Measurements from ENCODE around the gene PML.
"Not testable (repeated sequence)": the region's sequence is repeated elsewhere in the genome, so short reads cannot be mapped to it uniquely, and the experiment has no call there.

PML gene

DNA sequence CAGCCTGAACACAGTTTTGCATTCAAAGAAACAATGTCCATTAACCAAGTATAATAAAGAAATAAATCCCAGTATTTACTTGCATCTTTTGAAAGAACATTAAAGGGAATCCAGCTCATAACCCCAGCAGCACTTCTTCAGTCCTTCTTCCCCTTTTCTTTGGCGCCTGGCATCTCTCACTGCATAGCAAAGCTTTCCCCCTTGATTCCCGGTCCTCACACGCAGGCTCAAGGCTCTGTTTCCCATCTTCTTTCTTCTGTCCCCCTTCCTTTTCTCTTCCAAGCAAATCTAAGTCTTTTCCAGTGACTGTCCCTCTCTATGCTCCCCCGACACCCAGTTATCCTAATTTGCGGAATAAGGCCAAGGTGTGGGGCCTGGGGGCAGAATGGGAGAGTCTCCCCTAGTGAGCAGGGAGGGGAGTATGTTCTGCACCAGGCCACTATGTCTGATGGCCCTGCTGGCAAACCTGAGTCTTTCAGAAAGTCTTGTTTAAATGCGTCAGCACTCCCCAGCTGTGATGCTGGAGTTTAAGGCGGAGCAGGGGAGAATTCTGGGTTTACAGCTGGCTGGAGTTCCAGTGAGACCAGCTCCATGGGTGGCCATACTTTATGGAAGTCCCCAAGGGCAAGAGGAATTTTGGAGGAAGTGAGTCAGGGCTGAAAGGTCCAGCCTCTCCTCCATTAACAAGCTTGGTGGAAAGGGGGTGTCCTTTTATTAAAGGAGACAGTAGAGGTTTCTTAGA, 45.8 kb downstream of the PML start:
- no peak for DNase-seq (ENCODE audit: low read depth in 3 of 3)

GRCh38 chr15:74041311-74041756, 46.8 kb downstream of the PML start:
- no peak for DNase-seq (ENCODE audit: low read depth in 3 of 3)

GRCh38 chr15:74041777-74042435, 47.4 kb downstream of the PML start:
- DNase-seq (ENCODE audit: low read depth in 3 of 3), result no peak

DNA sequence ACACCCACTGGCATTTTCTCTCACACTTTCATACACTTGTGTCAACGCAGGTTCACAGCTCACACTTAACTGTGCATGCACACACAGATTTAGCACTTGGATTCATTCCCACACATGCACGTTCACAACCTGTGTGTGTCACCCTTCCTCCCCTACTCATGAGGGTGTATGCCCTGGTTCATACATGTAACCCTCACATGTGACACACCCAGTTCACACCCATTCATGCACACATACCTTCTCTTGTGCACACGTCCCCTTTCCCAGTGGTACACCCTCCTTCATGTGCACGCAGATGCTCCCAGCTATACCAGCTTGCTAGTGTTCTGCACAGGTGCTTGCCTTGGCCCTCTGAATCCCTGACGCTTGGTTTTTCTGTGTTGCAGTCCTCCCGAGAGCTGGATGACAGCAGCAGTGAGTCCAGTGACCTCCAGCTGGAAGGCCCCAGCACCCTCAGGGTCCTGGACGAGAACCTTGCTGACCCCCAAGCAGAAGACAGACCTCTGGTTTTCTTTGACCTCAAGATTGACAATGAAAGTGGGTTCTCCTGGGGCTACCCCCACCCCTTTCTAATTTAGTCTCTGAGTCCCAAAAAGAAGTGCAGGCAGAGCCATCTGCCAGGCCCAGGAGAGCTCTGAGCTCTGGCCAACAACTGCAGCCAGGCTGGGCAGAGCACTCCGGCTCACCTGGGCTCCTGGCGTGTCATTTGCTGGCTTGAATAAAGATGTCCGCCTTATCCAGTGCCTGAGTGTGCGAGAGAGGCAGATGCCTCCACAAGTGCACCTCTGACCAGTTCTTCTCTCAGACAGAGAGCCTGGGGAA, 48.3 kb downstream of the PML start:
- DNase-seq (ENCODE audit: low read depth in 3 of 3), result no peak

DNA sequence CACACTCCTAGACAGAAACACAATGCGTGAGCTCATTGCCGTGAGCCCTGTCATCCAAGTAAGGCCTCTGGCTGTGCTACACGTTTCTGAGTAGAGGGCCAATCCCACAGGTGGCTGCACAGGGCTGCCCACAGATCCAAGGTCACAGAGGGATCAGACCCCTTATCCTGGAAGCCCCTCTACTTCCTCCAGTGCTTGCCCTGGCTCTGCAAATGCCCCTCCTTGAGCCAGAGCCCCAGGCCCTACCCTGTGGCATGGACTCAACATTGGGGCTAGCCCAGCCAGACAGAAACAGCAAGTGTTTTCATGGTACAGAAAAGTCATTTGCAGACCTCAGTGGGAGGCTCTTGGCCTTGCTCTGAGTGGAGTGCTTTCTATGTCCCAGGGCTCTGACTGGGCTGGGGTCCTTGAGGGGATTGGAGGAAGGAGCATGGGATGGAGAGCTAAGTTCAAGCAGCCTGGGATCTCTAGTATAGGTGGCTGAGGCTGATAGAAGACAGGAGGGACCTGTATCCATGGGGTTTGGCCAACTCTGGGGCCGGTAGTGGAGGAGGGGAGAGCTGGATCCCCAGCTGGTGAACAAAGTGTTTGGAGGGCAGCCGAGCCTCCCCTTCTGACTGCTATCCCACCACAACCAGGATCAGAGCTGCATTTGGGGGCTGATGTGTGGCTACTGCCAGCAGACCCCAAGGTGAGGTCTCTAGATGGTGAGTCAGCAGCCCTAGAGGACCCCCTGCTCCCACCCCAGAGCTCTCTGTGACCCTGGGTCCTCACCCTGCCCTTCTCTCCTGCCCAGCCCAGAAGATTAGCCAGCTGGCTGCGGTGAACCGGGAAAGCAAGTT, 49.1 kb downstream of the PML start:
- no peak for DNase-seq (ENCODE audit: low read depth in 3 of 3)

- DNase-seq (ENCODE audit: low read depth in 3 of 3), result no peak
Measured at GRCh38 chr15:74044267-74045110, 50.0 kb downstream of the PML start.

- DNase-seq (ENCODE audit: low read depth in 3 of 3), result no peak
Measured at GRCh38 chr15:74045184-74045583, 50.7 kb downstream of the PML start.

DNA sequence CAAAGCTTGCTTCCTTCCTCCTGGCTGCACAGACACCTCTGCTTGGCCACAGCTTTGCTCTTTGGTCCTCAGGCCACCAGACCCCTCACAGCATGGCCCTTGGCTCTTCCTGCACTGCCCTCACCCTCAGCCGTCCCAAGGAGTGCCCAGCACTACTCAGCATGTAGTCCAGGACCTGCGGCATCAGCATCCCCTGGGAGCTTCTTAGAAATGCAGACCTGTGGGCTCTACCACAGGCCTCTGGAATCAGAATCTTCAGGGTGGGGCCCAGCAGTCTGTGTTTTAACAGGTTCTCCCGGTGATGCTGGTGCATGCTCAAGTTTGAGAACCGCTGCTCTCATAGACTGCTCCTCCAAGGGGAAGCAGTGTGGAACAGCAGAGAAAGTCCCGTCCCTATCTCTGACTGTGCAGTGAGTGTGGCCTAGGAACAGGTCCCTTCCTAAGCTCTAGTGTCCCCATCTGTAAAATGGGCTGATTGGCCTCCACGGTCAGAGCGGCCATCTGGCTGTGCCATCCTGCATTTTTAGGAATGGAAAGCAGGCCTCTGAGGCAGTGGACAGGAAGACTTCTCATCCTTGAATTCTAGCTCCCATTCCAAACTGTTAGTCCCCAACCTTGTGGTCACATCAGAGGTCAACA, 51.2 kb downstream of the PML start:
- no peak for DNase-seq (ENCODE audit: low read depth in 3 of 3)

DNA sequence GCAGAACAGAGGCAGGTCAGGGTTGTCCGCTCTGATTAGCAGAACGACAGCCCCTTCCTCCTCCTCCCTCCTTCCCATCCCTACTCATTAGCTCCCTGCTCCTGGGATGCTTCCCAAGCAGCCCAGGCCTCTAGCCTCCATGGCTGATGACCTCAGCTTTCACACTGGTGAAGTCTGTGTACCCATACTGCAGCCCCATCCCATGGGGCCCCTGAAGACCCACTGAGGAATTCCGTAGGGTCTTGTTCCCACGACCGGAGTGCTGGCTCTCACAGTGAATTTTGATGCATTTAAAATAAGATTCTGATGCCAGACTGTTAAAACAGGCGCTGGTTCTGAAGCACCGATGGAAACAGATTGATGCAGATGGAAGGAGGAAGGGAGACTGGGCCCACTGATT, 51.8 kb downstream of the PML start:
- DNase-seq (ENCODE audit: low read depth in 3 of 3), result no peak

GRCh38 chr15:74050127-74050526, 55.6 kb downstream of the PML start:
- DNase-seq (ENCODE audit: low read depth in 3 of 3), result no peak

- DNase-seq (ENCODE audit: low read depth in 3 of 3), result no peak
Measured at GRCh38 chr15:74050556-74051234, 56.2 kb downstream of the PML start.

GRCh38 chr15:74052271-74053260, 58.0 kb downstream of the PML start:
- DNase-seq (ENCODE audit: low read depth in 3 of 3), result not testable (repeated sequence)

DNA sequence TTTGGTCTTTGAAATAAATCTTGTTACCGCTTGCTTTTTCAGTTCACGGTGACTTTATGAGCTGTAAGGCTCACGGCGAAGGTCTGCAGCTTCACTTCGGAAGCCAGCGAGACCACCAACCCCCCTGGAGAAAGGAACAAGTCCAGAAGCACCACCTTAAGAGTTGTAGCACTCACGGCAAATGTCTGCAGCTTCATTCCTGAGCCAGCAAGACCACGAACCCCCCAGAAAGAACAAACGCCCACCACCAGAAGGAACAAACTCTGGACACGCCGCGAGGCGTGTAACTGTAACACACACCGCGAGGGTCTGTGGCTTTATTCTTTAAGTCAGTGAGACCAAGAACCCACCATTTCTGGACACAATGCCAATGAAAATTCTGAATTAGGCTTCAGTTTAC, 59.0 kb downstream of the PML start:
- no peak for DNase-seq (ENCODE audit: low read depth in 3 of 3)

DNA sequence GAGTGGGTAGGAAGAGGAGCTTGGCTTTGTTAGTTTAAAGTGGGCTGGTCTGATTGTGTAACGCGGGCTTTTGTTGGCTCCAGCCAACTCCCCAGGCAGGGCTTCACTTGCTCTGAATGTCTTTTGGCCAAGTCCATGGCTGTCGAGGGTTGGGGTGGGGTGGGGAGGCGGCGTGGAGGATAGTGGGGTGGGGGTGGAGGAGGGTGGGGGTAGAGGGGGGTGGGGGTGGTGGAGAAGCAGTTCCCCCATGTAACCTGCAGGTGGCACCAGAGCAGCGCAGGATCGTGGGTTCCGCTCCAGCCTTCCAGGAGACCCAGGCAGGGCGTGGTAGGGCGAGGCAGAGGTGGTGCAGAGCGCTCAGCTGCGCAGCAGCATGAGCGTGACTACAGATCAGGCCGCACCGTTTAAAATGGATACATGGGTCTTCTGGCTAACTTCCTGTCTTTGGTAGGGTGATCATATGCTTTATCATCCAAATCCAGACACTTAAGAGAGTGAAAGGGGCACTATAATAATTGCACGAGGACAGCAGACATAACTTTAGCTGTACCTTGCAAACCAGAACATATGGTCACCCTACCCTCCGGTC, 59.5 kb downstream of the PML start:
- peak; percentile 60 to 73 (median 69) for DNase-seq (ENCODE audit: low read depth in 3 of 3)

GRCh38 chr15:74055804-74056203, 61.3 kb downstream of the PML start:
- DNase-seq (ENCODE audit: low read depth in 3 of 3), result no peak

DNA sequence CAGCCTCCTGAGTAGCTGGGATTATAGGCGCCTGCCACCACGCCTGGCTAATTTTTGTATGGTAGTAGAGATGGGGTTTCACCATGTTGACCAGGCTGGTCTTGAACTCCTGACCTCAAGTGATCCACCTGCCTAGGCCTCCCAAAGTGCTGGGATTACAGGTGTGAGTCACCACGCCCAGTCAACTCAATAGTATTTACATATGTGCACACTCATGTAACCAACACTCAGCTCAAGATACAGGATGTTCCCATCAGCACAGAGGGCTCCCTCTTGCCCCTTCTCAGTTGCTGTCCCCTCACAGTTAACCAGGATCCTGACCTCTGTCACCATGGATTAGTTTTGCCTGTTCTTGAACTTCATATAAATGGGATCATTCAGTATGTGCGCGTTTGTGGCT, 61.8 kb downstream of the PML start:
- DNase-seq (ENCODE audit: low read depth in 3 of 3), result not testable (repeated sequence)

GRCh38 chr15:74059050-74059833, 64.7 kb downstream of the PML start:
- not testable (repeated sequence) for DNase-seq (ENCODE audit: low read depth in 3 of 3)
